ENCODE measurements around the gene EFCAB11.

The EFCAB11 gene

DNA sequence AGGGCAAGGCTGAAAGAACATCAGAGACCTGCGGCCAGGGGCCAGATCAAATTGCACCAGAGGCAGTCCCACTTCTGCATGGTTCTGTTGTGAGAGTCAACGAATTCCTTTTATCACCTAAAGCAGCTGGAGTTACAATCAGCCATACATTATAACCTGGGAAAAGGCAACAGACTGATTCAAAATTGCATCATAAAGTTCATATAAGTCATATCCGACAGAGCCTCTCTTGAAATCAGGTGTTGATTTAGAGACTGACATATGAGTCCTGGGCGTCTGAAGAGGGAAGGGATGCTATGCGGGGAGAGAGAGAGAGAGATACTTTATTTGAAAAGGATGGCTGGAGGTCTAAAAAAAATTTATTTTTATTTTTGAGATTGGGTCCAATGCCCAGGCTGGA, 89.4 kb downstream of the EFCAB11 start:
- DNase-seq = no peak

DNA sequence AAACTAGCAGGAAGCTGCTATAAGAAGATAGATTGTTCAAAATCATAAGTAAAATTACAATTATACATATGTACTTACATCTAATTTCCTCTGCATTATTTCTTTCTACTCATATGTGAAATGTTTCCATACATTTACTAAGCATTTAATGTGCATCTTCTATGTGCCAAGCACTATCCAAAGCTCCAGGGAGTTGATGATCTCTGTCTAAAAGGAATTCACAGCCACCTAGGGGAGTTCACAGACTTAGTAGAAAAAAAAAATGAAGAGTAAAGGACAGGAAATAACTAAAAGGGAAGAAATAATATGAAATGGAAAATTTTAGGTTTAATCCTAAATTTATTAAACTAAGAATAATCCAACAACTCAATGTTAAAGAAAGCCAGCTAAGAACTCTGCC, 91.7 kb downstream of the EFCAB11 start:
- DNase-seq = no peak

DNA sequence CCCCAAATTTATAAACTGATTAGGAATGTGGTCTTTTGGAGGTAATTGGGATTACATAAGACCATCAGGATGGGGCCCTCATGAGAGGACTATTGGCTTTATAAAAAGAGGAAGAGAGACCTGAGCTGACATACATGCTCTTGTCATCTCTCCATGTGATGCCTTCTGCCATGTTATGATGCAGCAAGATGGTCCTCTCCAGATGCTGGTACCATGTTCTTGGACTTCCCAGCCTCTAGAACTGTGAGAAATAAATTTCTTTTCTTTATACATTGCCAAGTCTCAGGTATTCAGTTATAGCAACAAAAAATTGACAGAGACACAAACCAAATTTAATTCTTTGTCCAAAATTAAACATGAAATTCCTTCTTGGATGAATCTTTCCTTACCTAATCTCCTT, 92.9 kb downstream of the EFCAB11 start:
- no peak for DNase-seq

GRCh38 chr14:89858089-89858488, 96.4 kb downstream of the EFCAB11 start:
- no peak for DNase-seq

DNA sequence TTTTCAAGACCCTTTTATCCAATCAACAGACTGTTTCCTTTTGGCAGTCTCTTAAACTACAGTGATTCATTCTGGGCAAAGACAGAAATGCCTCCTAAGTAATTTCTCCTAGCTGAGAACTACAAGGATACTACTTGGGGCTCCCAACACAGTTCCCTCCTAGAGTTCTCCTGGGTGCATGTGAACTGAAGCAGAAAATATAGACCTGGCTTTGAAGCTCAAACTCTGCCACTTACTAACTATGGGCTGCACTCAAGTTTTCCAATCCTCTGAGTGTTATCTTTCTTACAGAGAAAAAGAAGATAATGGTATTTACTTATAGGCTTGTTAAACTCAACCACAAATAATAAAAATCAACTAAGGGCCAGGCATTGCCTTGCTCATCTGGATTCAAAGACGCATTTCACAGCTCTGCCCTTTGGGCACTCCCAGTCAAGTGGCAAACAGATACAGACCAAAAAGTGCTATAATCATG, 97.6 kb downstream of the EFCAB11 start:
- DNase-seq = no peak

DNA sequence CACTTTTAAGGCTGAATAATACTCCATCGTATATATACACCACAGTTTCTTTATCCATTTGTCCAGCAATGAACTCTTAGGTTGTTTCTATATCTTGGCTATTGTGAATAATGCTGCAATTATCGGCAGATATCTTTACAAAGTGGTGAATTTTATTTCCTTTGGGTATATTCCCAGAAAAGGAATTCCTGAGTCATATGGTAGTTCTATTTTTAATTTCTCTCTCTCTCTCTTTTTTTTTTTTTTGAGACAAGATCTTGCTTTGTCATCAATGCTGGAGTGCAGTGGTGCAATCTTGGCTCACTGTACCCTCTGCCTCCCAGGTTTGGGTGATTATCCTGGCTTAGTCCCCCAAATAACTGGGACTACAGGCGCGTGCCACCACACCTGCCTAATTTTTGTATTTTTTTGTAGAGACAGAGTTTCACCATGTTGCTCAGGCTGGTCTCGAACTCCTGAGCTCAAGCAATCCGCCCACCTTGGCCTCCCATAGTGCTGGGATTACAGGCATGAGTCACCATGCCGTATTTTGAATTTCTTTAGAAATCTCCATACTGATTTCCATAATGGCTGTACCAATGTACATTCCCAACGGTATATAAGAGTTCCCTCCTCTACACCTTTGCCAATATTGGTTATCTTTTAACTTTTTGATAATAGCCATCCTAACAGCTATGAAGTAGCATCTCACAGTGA, 98.4 kb downstream of the EFCAB11 start:
- no peak for DNase-seq

DNA sequence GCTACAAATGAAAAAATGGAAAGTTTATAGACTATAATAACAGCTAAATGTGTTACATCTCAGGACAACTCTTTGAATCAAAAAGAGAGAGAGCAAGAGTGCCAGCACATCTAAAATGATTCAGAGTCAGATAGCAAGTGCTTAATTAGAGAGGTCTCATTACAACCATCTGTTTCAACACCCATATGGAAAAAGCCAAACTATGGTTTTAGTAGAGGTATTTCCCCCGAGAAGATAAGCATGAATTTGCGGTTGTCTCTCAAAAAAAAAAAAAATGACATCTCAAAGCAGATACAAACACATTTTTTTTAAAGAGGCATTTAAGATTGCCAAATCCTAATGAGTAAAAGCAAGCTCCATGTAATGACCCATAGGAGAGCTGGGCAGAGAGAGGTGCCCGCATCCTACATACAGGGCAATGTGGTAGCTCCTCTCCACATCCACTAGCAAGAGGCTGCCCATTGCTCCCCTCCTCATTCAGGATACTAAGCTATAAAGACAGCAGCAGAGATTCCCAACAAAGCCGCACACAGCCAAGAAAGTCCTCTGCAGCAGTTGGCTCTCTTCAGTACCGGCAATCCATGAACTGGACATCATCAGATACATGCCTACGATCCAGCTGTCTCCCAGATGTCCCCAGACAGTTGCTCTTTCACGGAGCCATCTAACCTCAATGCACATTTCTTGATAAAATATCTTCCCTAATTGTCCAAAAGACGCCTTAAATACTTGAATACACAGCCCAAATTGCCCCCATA, 100.4 kb downstream of the EFCAB11 start:
- DNase-seq = no peak

DNA sequence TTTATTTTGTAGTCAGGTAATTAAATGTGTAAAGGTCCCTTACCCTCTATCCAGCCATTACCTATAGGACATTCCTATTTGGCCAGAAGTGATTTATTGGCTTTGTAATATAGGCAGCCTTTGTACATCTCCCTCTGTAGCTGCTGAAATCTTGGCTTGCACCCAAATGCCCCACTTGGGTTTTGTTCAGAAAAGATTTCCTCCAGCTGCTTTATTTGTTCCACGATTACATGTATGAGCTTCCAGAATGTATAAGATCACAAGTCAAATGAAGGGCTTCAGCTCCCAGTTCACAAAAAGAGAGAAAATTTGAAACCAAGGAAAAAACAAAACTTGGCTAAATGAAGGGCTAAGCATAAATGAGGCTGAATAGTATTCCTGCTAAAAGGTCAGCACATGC, 103.4 kb downstream of the EFCAB11 start:
- DNase-seq = peak; percentile 62

- DNase-seq = no peak
Measured at GRCh38 chr14:89849931-89850330, 104.6 kb downstream of the EFCAB11 start.

GRCh38 chr14:89848165-89848564, 106.4 kb downstream of the EFCAB11 start:
- DNase-seq = no peak

DNA sequence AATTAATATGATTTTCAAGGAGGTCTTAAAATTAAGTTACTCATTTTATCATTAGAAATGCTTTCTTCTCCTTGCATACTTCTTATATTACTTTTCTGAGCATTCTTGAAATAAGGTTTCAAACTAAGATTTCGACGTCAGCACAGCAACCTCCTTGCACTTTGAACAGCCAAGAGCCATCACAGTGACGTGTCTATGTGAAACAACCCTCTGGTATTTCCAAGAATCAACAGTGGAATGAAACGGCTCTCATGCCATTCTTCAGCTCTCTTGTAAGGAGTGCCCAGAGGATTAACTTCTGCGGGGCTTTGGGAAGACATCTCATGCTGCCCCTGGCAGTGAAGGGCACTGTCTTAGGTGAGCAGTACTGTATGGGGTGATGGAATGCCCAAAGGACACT, 109.2 kb downstream of the EFCAB11 start:
- no peak for DNase-seq

DNA sequence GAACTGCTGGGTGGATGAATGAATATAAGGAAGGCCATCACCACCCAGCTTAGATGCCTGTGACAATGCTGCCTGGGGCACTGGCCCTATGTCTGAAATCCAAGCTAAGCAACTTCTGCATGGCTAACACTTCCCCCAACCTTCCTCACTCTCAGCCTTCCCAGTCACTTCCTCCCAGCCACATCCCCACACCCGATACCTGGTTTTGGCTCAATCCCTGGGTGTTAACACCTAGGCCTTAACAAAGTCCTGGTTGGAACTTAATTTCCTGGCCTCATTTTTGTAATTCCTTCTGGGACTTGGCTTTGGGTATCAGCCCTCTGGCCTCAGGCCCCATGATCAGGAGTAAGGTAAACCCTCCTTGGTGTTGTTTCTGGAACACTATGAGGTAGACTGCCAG, 110.0 kb downstream of the EFCAB11 start:
- DNase-seq = no peak

- no peak for DNase-seq
Measured at GRCh38 chr14:89842837-89843236, 111.7 kb downstream of the EFCAB11 start.

GRCh38 chr14:89841851-89842250, 112.7 kb downstream of the EFCAB11 start:
- DNase-seq = no peak

GRCh38 chr14:89836830-89837469, 117.6 kb downstream of the EFCAB11 start:
- no peak for DNase-seq

- DNase-seq = no peak
Measured at GRCh38 chr14:89833661-89834060, 120.9 kb downstream of the EFCAB11 start.

- no peak for DNase-seq
Measured at GRCh38 chr14:89833120-89833532, 121.4 kb downstream of the EFCAB11 start.

GRCh38 chr14:89828471-89829165, 125.9 kb downstream of the EFCAB11 start:
- DNase-seq = no peak

GRCh38 chr14:89827265-89827664, 127.3 kb downstream of the EFCAB11 start:
- no peak for DNase-seq

DNA sequence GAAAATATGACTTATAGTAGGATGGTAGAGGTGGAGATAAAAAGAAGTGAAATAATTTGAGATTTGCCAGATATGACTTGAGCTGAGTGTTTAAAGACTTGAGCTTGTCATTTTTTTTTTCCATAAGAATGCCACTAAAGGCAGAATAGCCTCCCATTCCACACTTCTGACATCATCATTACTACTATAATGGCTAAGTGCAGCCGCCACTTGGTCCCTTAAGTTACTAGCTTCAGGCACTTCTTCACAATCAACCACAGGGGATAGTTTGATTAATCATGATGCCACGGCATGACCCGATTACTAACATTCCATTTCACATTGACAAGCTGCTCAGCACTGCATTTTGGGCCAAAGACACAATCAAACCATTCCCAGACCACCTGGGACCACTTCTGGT, 127.9 kb downstream of the EFCAB11 start:
- no peak for DNase-seq

DNA sequence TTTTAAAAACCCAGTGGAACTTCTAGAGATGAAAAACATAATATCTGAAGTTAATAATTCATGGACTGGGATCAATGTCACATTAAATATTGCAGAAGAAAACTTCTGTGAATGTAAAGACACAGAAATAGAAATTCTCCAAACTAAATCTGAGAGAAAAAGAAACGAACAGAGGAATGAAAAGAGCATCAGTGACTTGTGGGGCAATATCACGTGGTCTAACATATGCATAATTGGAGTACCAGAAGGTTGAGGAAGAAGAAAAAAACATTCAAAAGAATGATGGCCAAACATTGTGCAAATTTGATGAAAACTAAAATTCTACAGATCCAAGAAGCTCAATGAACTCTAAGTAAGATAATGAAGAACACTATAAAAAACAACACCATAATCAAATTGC, 130.8 kb downstream of the EFCAB11 start:
- DNase-seq = no peak

- no peak for DNase-seq
Measured at GRCh38 chr14:89814126-89814525, 140.4 kb downstream of the EFCAB11 start.

GRCh38 chr14:89813617-89814031, 140.9 kb downstream of the EFCAB11 start:
- DNase-seq = peak; percentile 49
